K562 (cell line): ENCODE results near the gene AKT2. TPM values are rescaled to one million over a fixed set of nuclear protein-coding genes. Genes with fewer than 3 reads are reported as not detected.

Experiments
- ATAC-seq: fragments of 200-7000 bp; cut with Tn5 transposase; 3 replicates; pipeline ENCODE4 v1.9.1; 2020; ENCODE audit warnings: moderate library complexity
- BruUV-seq: library from RNA; stranded (reverse); fragments of 400-500 nt; replicated peaks from 2 replicates; lab custom pipeline; 2021; lab: Mats Ljungman, UMichigan
- CTCF ChIA-PET: fragments of 300-600 bp; formaldehyde crosslinking; extraction: SDS; loops from one replicate; lab custom pipeline; 2021; ENCODE audit warnings: low intra/inter-chr PET ratio; lab: Yijun Ruan, JAX
- POLR2A ChIA-PET: fragments of 300-600, 350-650 bp; sonication (Branson Sonifier 250); formaldehyde crosslinking; extraction: SDS; loops from one replicate; lab custom pipeline; 2021; ENCODE audit warnings: antibody characterized with exemption, inconsistent platforms; lab: Yijun Ruan, JAX
- DNase-seq, 4 experiments: peaks; one replicate each; pipeline versions ENCODE4 v3.0.0 to v3.0.0-alpha.2; 2011 to 2018; ENCODE audit warnings: low spot score in 3 of 4, mixed read lengths in 3 of 4; ENCODE audit errors: extremely low read depth in 1 of 4
- FAIRE-seq: peaks from 2 replicates; lab custom pipeline; 2011; peaks lifted over from hg19 to GRCh38; lab: Jason Lieb, UNC
- H2AFZ ChIP-seq: 2 replicates; pipeline ENCODE4 v1.6.0; 2011; ENCODE audit warnings: low read depth, low read length, control low read depth, inconsistent platforms
- H3K27ac ChIP-seq: fragments of 200-600 bp; 3 replicates; pipeline ENCODE4 v1.8.0; 2011; ENCODE audit warnings: low read depth, mild to moderate bottlenecking, control low read depth, inconsistent platforms, low read length, moderate library complexity, mixed read lengths; ENCODE audit errors: extremely low read depth
- H3K27me3 ChIP-seq, 2 experiments: fragments of 300-600 bp in 1 of 2; 2 replicates in 1 of 2; 3 replicates in 1 of 2; pipeline versions ENCODE4 v1.6.0 to v1.8.0; 2011; ENCODE audit warnings: inconsistent platforms in 2 of 2, low read length in 2 of 2, mild to moderate bottlenecking in 1 of 2, mixed read lengths in 1 of 2, moderate library complexity in 1 of 2; ENCODE audit not compliant: control insufficient read depth in 2 of 2, insufficient read depth in 2 of 2
- H3K36me3 ChIP-seq: fragments of 300-600 bp; 3 replicates; pipeline ENCODE4 v1.8.0; 2011; ENCODE audit warnings: mild to moderate bottlenecking, low read length, inconsistent platforms; ENCODE audit not compliant: control insufficient read depth, insufficient read depth
- H3K4me1 ChIP-seq, 2 experiments: fragments of 200-600 bp in 1 of 2; replicated peaks in 1 of 2; 2 replicates in 1 of 2; 3 replicates in 1 of 2; pipeline versions ENCODE4 v1.5.1 to v1.8.0; 2011; ENCODE audit warnings: inconsistent platforms in 2 of 2, low read length in 2 of 2, mild to moderate bottlenecking in 1 of 2, mixed read lengths in 1 of 2, moderate library complexity in 1 of 2; ENCODE audit not compliant: control insufficient read depth in 2 of 2, insufficient read depth in 2 of 2
- H3K4me2 ChIP-seq: 2 replicates; pipeline ENCODE4 v1.6.1; 2011; ENCODE audit warnings: low read length, control low read depth, inconsistent platforms, mixed read lengths; ENCODE audit not compliant: insufficient read depth
- H3K4me3 ChIP-seq: fragments of 200-600 bp; sonication (generic), shearing (Covaris generic); 2 replicates; pipeline ENCODE4 v1.5.1; 2016; ENCODE audit warnings: control low read depth, inconsistent platforms
- H3K79me2 ChIP-seq: fragments of 200-600 bp; 3 replicates; pipeline ENCODE4 v1.8.0; 2011; ENCODE audit warnings: low read length, inconsistent platforms; ENCODE audit not compliant: control insufficient read depth, insufficient read depth
- H3K9ac ChIP-seq, 2 experiments: 2 replicates each; pipeline versions ENCODE4 v1.6.0 to v1.6.1; 2011; ENCODE audit warnings: low read depth in 2 of 2, low read length in 2 of 2, control low read depth in 1 of 2, inconsistent platforms in 1 of 2, mild to moderate bottlenecking in 1 of 2, mixed read lengths in 1 of 2; ENCODE audit not compliant: insufficient read depth in 1 of 2
- H3K9me1 ChIP-seq: one replicate; pipeline ENCODE4 v1.6.0; 2011; ENCODE audit warnings: inconsistent platforms, mild to moderate bottlenecking, low read length, moderate library complexity; ENCODE audit not compliant: control insufficient read depth, insufficient read depth
- H3K9me3 ChIP-seq: replicated peaks from 2 replicates; pipeline ENCODE4 v1.5.1; 2011; ENCODE audit warnings: low read depth, low read length, inconsistent platforms; ENCODE audit not compliant: control insufficient read depth, insufficient read depth
- H4K20me1 ChIP-seq: replicated peaks from 2 replicates; pipeline ENCODE4 v1.6.1; 2011; ENCODE audit warnings: low read length, inconsistent platforms, mixed read lengths; ENCODE audit not compliant: control insufficient read depth, insufficient read depth
- FOXM1 ChIP-seq, 2 experiments: fragments of 450-650 bp in 1 of 2; sonication (generic) in 1 of 2; formaldehyde crosslinking in 1 of 2; IDR thresholded peaks; 2 replicates each; pipeline versions ENCODE4 v1.6.1 to v1.9.0; 2017 to 2022; ENCODE audit warnings: low read depth in 2 of 2, mild to moderate bottlenecking in 2 of 2, missing genetic modification reagents in 1 of 2, moderate library complexity in 1 of 2
- NFXL1 ChIP-seq: fragments of 450-650 bp; formaldehyde crosslinking; IDR thresholded peaks from 2 replicates; pipeline ENCODE4 v1.4.0; 2021; ENCODE audit warnings: mild to moderate bottlenecking
- WGBS: fragments of 100-300 bp; shearing (Covaris generic); methylation state at CpG from one replicate; pipeline ENCODE4 v1.1.6; 2016; ENCODE audit warnings: low coverage, mixed read lengths; ENCODE audit not compliant: insufficient coverage; ENCODE audit errors: missing lambda C conversion rate; 5-methylcytosine and 5-hydroxymethylcytosine counted together
- in situ Hi-C: fragments of 300-500 bp; cut with MboI; formaldehyde crosslinking; loops from 4 replicates; pipeline ENCODE4 v1.15.0; 2018; ENCODE audit warnings: inconsistent platforms, mixed read lengths
- intact Hi-C: fragments of 100-400 bp; cut with micrococcal nuclease; formaldehyde crosslinking; loops from 2 replicates; pipeline ENCODE4 v1.14.2; 2022
- polyA plus RNA-seq, 8 experiments: library from polyadenylated mRNA; depleted of rRNA in 4 of 8; stranded (reverse) in 5 of 8; unstranded in 3 of 8; fragments of >200 nt; fragmentation: Nextera tagmentation in 2 of 8; fragmentation: Illumina TruSeq in 1 of 8; extraction: Ambion mirVana in 2 of 8; extraction: Trizol in 1 of 8; gene quantifications; 2 replicates each; pipeline versions ENCODE4 v1.2.1 to v1.2.3, GENCODE V29; 2011 to 2014; ENCODE audit warnings: inconsistent platforms in 1 of 8, missing spikeins in 1 of 8
- total RNA-seq, 7 experiments: library from RNA; depleted of rRNA in 6 of 7; stranded (reverse); fragments of >200 nt in 6 of 7; fragmentation: Illumina TruSeq in 2 of 7; extraction: Trizol in 2 of 7; gene quantifications; 2 replicates each; pipeline versions ENCODE4 v1.2.1 to v1.2.3, GENCODE V29; 2011 to 2021; ENCODE audit warnings: low replicate concordance in 1 of 7
- TF ChIP-seq, protein P1 (sequence below): fragments of 450-650 bp; IDR thresholded peaks from 2 replicates; pipeline ENCODE4 v1.6.1; 2016; ENCODE audit warnings: mild to moderate bottlenecking
- TF ChIP-seq, protein P2 (sequence below): fragments of 200-800 bp; sonication (Bioruptor generic); IDR thresholded peaks from 2 replicates; pipeline ENCODE4 v1.6.1; 2017; ENCODE audit warnings: missing genetic modification characterization, missing compliant biosample characterization

AKT2 gene
- total and polyA plus RNA-seq, 9 of the 15 experiments (the other 6 are each of a cell fraction or from before 2014, with no cell fraction given): 1.1 to 132 (median 67.7) TPM

DNA sequence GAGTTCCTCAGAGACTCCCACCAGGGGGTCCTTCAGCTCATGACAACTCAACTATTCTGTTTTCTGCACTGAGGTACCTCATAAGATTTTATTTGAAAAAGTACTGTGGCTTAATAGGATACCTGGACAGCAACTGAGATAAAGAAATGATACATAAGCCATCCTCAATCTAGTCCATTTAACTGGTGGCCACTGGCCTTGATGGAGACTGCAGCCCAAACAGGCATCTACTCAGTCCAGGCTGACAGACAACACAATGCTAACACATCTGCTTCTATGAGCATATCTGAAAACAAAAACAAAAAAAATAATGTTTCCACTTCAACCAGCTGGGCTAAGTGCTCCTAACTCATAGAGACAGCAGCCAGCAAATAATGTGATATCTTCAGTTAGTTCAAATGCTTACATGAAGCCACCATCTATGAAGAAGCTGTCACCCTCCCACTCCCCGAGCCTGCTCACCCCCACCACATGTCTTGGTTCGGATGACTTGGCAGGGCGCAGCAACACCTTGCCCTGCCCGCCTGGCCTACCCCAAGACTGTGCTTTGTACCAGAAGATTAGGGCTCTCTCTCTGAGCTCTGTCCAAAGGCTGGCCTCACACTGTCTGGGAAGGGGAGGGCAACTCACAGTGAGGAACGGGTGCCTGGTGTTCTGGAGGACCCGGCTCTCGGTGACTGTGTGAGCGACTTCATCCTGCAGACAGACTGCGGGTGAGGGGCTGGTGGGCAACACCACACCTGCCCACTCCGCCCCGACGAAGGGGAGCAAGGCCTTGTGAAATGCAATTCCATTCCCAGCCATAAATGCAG lies 45.5 kb downstream of the AKT2 start:
- 89% methylated on average over 12 of the region's 12 CpGs for WGBS
- no TSS peak for BruUV-seq
- TF ChIP-seq, protein P1, sequence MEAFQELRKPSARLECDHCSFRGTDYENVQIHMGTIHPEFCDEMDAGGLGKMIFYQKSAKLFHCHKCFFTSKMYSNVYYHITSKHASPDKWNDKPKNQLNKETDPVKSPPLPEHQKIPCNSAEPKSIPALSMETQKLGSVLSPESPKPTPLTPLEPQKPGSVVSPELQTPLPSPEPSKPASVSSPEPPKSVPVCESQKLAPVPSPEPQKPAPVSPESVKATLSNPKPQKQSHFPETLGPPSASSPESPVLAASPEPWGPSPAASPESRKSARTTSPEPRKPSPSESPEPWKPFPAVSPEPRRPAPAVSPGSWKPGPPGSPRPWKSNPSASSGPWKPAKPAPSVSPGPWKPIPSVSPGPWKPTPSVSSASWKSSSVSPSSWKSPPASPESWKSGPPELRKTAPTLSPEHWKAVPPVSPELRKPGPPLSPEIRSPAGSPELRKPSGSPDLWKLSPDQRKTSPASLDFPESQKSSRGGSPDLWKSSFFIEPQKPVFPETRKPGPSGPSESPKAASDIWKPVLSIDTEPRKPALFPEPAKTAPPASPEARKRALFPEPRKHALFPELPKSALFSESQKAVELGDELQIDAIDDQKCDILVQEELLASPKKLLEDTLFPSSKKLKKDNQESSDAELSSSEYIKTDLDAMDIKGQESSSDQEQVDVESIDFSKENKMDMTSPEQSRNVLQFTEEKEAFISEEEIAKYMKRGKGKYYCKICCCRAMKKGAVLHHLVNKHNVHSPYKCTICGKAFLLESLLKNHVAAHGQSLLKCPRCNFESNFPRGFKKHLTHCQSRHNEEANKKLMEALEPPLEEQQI: no peak
- TF ChIP-seq, protein P2, sequence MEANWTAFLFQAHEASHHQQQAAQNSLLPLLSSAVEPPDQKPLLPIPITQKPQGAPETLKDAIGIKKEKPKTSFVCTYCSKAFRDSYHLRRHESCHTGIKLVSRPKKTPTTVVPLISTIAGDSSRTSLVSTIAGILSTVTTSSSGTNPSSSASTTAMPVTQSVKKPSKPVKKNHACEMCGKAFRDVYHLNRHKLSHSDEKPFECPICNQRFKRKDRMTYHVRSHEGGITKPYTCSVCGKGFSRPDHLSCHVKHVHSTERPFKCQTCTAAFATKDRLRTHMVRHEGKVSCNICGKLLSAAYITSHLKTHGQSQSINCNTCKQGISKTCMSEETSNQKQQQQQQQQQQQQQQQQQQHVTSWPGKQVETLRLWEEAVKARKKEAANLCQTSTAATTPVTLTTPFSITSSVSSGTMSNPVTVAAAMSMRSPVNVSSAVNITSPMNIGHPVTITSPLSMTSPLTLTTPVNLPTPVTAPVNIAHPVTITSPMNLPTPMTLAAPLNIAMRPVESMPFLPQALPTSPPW: no peak
- no peak for TF ChIP-seq FOXM1 (IDR thresholded peaks at IDR 0.05; ENCODE audit: low read depth)
- TF ChIP-seq FOXM1 (CRISPR knock-in tag; IDR thresholded peaks at IDR 0.05; ENCODE audit: low read depth): no peak
- TF ChIP-seq NFXL1 (CRISPR knock-in tag): no peak
- intact Hi-C loops (no loop called here), in situ Hi-C loops (no loop called here)
- no peak overlapping the region for H2AFZ ChIP-seq
- H3K4me1 ChIP-seq: peaks cover 0 to 14% of the 10 kb centered on the region in 2 experiments; a peak in 1 of 5 replicates
- H3K4me2 ChIP-seq: no peak overlapping the region
- ChIA-PET CTCF (no interaction called here), POLR2A (interaction anchor here (0.5 kb wide), 1 partner anchor 13 kb away, joined by 3 read pairs; no protein-coding TSS in a partner anchor)
- FAIRE-seq (no peak), DNase-seq (no peak), ATAC-seq (no peak)
- no peak overlapping the region for H3K27ac ChIP-seq
- no peaks in the 10 kb centered on the region for H3K27me3 ChIP-seq
- no peaks in the 10 kb centered on the region; the same call in 1 of the 2 replicates for H4K20me1 ChIP-seq
- H3K36me3 ChIP-seq: peaks cover 83% of the 10 kb centered on the region; the same call in 2 of the 3 replicates
- H3K9me1 ChIP-seq: no peaks in the 10 kb centered on the region
- peaks cover 4% of the 10 kb centered on the region; the same call in 1 of the 3 replicates for H3K79me2 ChIP-seq
- no peaks in the 10 kb centered on the region for H3K9me3 ChIP-seq
- no peak overlapping the region for H3K4me3 ChIP-seq
- no peak overlapping the region for H3K9ac ChIP-seq
